HG02763 (cell line): ENCODE results near the gene PDE5A.

ENCODE experiments used
- ATAC-seq: cut with Tn5 transposase; IDR thresholded peaks from one replicate; pipeline ENCODE4 v1.9.1; 2021; ENCODE audit warnings: mild to moderate bottlenecking, moderate library complexity; ENCODE audit not compliant: unreplicated experiment

PDE5A gene

GRCh38 chr4:119525005-119525749 lies 103.4 kb downstream of the PDE5A start:
- no peak for ATAC-seq

- no peak for ATAC-seq
Observed at GRCh38 chr4:119523399-119523798, 105.2 kb downstream of the PDE5A start.

- ATAC-seq = no peak
Observed at GRCh38 chr4:119521268-119521667, 107.3 kb downstream of the PDE5A start.

GRCh38 chr4:119518915-119519410 lies 109.6 kb downstream of the PDE5A start:
- no peak for ATAC-seq

- no peak for ATAC-seq
Observed at GRCh38 chr4:119518230-119518892, 110.2 kb downstream of the PDE5A start.

- no peak for ATAC-seq
Observed at GRCh38 chr4:119517361-119518229, 111.0 kb downstream of the PDE5A start.

- ATAC-seq = no peak
Observed at GRCh38 chr4:119512398-119512797, 116.2 kb downstream of the PDE5A start.

- no peak for ATAC-seq
Observed at GRCh38 chr4:119510395-119511149, 118.0 kb downstream of the PDE5A start.

- no peak for ATAC-seq
Observed at GRCh38 chr4:119508281-119508680, 120.3 kb downstream of the PDE5A start.

GRCh38 chr4:119506806-119507205 lies 121.8 kb downstream of the PDE5A start:
- ATAC-seq = no peak

GRCh38 chr4:119504616-119505015 lies 124.0 kb downstream of the PDE5A start:
- ATAC-seq = no peak

GRCh38 chr4:119501740-119502139 lies 126.9 kb downstream of the PDE5A start:
- no peak for ATAC-seq

- no peak for ATAC-seq
Observed at GRCh38 chr4:119498527-119498926, 130.1 kb downstream of the PDE5A start.

- ATAC-seq = no peak
Observed at GRCh38 chr4:119493886-119494285, 134.7 kb downstream of the PDE5A start.

- no peak for ATAC-seq
Observed at GRCh38 chr4:119493419-119493818, 135.2 kb downstream of the PDE5A start.

GRCh38 chr4:119490335-119490734 lies 138.3 kb downstream of the PDE5A start:
- ATAC-seq = peak; percentile 50

- ATAC-seq = no peak
Observed at GRCh38 chr4:119489305-119489704, 139.3 kb downstream of the PDE5A start.

- no peak for ATAC-seq
Observed at GRCh38 chr4:119480331-119480730, 148.3 kb downstream of the PDE5A start.

- ATAC-seq = no peak
Observed at GRCh38 chr4:119479835-119480234, 148.8 kb downstream of the PDE5A start.

- ATAC-seq = no peak
Observed at GRCh38 chr4:119479180-119479808, 149.3 kb downstream of the PDE5A start.
